Renal cortical epithelial cell (primary cell): ENCODE data around the gene CREG2. TPM values are rescaled to one million over a fixed set of nuclear protein-coding genes. Genes with fewer than 3 reads are reported as not detected.
"Not testable (repeated sequence)": the region's sequence is repeated elsewhere in the genome, so short reads cannot be mapped to it uniquely, and the experiment has no call there.

ENCODE experiments used
- DNase-seq: peaks from one replicate; pipeline ENCODE4 v3.0.0-alpha.2; 2011; ENCODE audit warnings: low read depth
- total RNA-seq: library from RNA; depleted of rRNA; stranded (reverse); fragments of >200 nt; gene quantifications from 2 replicates; pipeline ENCODE4 v1.2.3, GENCODE V29; 2014

CREG2 gene
- total RNA-seq, 1 donor from 2014 or later, result 0.70 TPM

- DNase-seq, result no peak
These were observed 12.3 kb downstream of the CREG2 start for GRCh38 chr2:101374821-101375561.

DNA sequence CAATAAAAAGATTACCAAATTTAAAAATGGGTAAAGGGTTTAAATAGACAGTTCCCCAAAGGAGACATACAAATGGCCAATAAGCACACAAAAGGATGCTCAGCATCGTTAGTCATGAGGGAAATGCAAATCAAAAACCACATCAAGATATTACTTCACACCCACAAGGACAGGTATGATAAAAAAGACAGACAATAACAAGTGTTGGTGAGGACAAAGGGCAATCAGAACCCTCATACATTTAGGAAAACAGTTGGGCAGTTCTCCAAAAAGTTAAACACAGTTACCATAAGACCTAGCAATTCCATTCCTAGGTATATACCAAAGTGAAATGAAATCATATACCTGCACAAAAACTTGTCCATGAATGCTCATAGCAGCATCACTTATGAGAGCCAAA lies 14.5 kb downstream of the CREG2 start:
- no peak for DNase-seq

DNA sequence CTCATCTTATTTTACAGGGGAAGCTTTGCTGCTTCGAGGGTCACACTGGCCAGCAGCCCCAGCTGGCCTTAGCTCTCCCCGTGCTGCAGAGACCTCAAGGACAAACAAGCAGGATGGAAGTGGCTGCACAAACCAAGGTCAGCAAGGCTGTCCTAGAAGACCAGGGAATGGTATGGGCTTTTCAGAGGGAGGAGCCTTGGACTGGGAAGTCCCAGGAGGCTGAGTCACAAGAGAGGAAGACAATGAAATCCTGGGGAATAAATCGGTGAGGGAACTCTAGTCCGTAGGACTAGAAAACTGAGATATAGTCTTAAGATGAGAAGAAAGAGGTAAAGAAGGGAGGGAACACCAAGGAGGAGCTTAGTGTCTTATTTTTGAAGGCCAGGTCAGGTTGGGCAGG lies 15.7 kb downstream of the CREG2 start:
- DNase-seq, result no peak

DNA sequence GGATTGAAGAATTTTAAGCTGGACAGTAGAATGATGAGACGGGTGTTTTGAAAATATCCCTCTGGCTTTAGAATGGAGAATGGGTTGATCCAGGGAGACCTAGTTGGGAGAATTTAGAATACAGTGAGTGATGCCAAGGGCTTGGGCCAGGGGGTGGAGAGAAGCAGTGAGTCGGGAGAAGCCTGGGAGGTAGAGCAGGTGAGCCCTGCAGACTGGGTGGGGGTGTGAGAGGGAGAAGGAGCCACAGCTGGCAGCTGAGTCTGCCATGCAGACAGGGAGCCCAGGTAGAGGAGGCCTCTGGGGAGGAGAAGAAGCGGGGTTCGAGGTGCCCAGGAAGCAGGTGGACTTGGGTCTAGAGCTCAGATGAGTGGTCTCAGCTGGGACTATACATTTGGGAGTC lies 18.2 kb downstream of the CREG2 start:
- no peak for DNase-seq

DNA sequence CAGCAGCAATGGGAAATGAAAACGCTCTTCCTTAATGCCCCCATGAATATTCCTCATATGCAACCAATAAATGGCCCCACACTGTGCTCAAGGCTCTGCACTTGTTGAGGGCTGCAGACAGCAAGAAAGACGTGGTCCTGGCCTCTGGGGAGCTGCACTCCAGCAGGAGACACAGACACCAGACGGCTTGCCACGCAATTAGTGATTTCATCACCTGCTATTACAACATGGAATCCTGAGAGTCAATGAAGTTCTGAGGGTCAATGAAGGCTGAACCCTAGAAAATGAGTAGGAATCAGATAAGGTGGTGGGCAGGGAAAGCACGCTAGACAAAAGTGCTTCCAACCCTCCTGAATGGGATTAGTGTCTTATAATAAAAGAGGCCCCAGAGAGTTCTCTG lies 18.9 kb downstream of the CREG2 start:
- DNase-seq, result no peak

GRCh38 chr2:101367508-101367907 lies 19.8 kb downstream of the CREG2 start:
- no peak for DNase-seq

DNA sequence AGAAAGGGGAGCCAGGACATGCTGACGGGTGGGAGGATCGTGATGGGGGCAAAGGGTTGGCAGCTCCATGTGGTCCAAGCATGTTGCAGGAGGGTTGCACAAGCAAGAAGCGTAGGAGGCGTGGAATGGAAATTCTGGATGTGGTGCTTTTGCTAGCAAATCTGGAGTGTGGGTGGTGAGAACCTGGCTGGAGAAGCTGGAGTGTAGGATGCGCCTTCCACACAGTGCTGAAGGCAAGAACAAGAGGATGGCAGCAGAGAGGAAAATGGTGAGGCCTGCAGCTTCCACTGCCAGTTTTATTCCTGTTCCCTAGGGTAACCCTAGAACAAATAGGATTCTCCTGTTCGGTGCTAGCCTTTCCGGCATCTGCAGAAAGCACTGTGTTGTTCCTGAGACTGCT lies 22.4 kb downstream of the CREG2 start:
- DNase-seq, result no peak

GRCh38 chr2:101362777-101363176 lies 24.5 kb downstream of the CREG2 start:
- no peak for DNase-seq

GRCh38 chr2:101362316-101362715 lies 25.0 kb downstream of the CREG2 start:
- DNase-seq, result no peak

DNA sequence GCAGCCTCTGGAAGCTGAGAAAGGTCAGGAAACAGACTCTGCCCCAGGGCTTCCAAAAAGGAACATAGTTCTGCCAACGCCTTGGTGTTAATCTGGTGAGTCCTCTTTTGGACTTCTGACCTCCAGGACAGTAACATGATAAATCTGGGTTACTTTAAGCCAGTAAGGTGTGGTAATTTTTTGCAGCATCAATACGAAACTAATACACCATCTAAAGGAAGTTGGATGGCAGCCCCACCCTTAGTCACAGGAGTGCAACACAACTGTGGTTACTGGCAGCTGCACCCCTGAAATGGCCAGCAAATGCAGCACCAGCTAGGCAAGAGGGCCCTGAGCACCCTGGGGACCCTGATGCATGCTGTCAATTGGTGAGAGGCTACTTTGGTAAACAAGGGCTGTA lies 25.8 kb downstream of the CREG2 start:
- no peak for DNase-seq

DNA sequence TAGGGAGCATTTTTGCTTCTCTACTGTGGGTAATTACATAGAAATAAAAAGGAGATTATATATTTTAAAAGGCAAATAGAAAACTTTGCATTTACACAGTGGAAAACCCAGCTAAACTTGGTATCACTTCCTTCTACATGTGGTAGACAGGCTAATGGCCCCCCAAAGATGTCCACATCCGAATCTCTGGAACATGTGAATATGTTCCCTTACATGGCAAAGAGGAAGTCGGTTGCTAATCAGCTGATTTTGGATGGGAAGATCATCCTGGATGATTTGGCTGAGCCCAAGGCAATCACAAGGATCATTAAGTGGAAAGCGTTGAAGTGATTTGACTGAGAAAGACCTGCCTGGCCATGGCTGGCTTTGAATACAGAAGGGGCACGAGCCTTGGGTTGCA lies 26.2 kb downstream of the CREG2 start:
- DNase-seq, result no peak

DNA sequence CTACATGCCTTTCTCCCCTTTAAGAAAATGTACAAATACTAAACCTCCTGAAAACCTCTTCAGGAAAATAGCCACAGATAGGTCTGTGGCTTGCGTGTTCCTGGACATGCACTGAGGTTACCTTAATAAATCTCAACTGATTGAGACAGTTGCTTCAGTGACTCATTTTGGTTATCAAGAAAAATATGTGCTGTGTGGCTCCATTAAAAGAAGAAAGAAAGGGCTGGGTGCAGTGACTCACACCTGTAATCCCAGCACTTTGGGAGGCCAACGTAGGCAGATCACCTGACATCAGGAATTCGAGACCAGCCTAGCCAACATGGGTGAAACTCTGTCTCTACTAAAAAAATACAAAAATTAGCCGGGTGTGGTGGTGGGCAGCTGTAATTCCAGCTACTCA lies 27.1 kb downstream of the CREG2 start:
- peak; percentile 88 for DNase-seq

- no peak for DNase-seq
These were observed 27.8 kb downstream of the CREG2 start for GRCh38 chr2:101359410-101359954.

GRCh38 chr2:101357376-101357775 lies 29.9 kb downstream of the CREG2 start:
- DNase-seq, result peak; percentile 65

DNA sequence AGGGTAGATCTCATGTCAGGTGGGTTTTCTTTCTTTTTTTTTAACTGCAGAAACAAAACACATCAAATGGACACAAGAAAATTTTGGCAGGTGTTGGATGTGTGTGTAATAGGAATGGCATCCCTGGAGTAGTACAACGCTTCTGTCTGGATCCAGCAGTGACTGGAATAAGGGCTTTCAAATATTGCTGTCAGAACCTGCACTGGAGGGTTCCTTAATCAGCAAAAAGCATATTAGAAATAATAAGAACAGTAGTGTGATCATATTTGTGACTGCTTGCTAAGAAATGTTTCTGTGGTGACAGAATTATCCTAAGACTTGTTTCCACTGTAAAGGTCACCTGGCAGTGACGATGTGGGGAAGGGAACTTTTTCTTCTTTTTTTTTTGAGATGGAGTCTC lies 30.8 kb downstream of the CREG2 start:
- peak; percentile 20 for DNase-seq

DNA sequence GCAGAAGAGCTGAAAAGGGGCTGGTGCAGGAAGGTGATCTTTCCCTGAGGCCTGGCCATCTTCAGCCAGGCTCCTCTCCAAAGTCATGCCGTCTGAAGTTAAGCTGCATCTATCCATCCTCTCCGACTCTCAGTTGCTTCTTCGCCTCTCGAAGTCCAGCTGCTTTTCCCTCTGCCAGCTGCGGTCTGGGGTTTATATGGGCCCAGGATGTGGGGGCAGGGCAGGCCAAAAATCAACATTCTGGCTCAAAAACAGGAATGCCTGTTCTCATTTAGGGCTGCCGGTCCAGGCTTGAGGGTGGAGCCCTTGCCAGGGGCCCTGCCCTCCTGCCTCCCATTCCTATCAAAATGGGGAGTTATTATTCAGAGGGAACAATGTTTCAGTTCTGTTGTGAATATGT lies 31.2 kb downstream of the CREG2 start:
- DNase-seq, result no peak

GRCh38 chr2:101355401-101356054 lies 31.8 kb downstream of the CREG2 start:
- DNase-seq, result peak; percentile 11

DNA sequence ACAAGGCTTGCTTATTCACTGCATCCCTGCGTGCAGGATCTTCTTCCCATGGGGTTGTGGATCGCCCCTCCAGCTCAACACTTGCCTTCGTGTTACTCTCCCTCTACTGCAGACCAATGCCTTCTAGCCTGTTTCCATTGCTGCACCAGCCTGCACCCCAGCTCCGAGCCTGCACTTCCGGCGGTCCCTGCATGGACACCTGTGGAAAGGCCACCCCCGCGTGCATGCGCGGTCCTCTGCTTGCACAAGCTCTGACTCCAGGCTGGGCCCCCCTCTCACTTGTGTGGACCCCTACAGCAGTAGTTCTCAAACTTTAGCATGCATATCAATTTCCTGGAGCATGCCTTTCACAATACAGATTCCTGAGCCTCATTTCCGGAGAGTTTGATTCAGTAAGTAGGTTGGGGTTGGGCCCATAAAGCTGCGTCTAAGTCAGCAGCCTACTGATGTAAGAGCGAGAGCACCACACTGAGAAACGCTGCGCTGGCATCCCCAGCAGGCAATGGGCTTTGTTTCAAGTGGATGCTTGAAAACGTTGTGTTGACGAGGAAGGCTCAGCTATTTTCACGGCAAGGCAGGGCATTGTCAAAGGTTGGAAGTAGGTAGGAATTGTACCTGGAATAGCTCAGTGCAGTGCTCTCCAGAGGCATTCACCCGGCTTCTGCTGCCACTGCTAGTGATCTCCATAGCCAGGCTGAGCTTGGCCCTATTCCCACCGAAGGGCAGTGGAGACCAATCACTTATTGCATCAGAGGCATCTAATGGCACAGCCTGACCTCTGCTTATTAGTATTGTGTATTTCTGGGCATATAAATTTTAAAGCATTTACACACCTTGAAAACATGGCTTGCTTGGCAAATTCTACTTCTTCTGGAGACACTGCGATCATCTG lies 32.6 kb downstream of the CREG2 start:
- no peak for DNase-seq

GRCh38 chr2:101352631-101353030 lies 34.7 kb downstream of the CREG2 start:
- not testable (repeated sequence) for DNase-seq

DNA sequence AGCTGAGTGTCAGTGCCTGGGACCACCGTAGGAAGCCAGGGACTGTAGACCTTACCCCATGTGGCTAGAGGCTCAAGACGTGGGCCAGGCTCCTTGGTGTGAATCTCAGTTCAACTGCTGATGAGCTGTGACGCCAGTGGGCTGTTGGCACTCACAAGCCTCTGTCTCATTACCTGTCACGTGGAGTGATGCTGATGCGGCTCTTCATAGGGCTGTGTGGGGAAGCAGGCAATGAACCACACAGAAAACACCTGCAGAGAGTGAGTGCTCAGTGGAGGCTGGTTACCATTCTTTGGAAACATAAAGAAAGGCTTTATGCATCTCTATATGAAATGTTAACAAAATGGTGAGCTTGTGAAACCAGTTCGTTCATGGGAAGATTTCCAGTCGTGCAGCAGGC lies 36.1 kb downstream of the CREG2 start:
- DNase-seq, result no peak

GRCh38 chr2:101349893-101350662 lies 37.2 kb downstream of the CREG2 start:
- peak; percentile 66 for DNase-seq

- DNase-seq, result no peak
These were observed 38.4 kb downstream of the CREG2 start for GRCh38 chr2:101348883-101349282.
